Spleen (tissue), 11 donors: ENCODE measurements around the gene COL4A2. TPM values are rescaled to one million over a fixed set of nuclear protein-coding genes. Genes with fewer than 3 reads are reported as not detected.
A peak's percentile ranks its signal among the peaks of the same experiment; 100 is the strongest.

Experiments
- DNase-seq: peaks from one replicate; pipeline ENCODE4 v3.0.0-alpha.2; 2020
- H3K27ac ChIP-seq, 8 donors: fragments of 200-600 bp; sonication (generic) in 7 of 8; 1 replicate in 4 of 8; 2 replicates in 4 of 8; pipeline versions ENCODE4 v1.5.0 to v1.8.0; 2016 to 2021; ENCODE audit warnings: inconsistent platforms in 4 of 8, mild to moderate bottlenecking in 4 of 8, moderate library complexity in 1 of 8
- H3K27me3 ChIP-seq, 7 donors: fragments of 200-600 bp; sonication (generic) in 6 of 7; replicated peaks in 1 of 7; 1 replicate in 4 of 7; 2 replicates in 3 of 7; pipeline versions ENCODE4 v1.5.0 to v1.8.0; 2016 to 2021; ENCODE audit warnings: inconsistent platforms in 3 of 7, mild to moderate bottlenecking in 1 of 7
- H3K36me3 ChIP-seq, 6 donors: fragments of 200-600 bp; sonication (generic) in 5 of 6; 1 replicate in 4 of 6; 2 replicates in 2 of 6; pipeline versions ENCODE4 v1.5.0 to v1.8.0; 2016 to 2021; ENCODE audit warnings: inconsistent platforms in 2 of 6
- H3K4me1 ChIP-seq, 6 donors: fragments of 200-600 bp; sonication (generic) in 5 of 6; 1 replicate in 3 of 6; 2 replicates in 3 of 6; pipeline versions ENCODE4 v1.5.0 to v1.8.0; 2016 to 2021; ENCODE audit warnings: inconsistent platforms in 3 of 6
- H3K4me3 ChIP-seq, 8 donors: fragments of 200-600 bp; sonication (generic) in 7 of 8; 1 replicate in 4 of 8; 2 replicates in 4 of 8; pipeline versions ENCODE4 v1.5.0 to v1.8.0; 2016 to 2021; ENCODE audit warnings: inconsistent platforms in 4 of 8, mild to moderate bottlenecking in 4 of 8, moderate library complexity in 2 of 8
- H3K9me3 ChIP-seq, 8 donors: fragments of 200-600 bp; sonication (generic) in 7 of 8; 1 replicate in 4 of 8; 2 replicates in 4 of 8; pipeline versions ENCODE4 v1.5.0 to v1.8.0; 2016 to 2021; ENCODE audit warnings: inconsistent platforms in 4 of 8
- POLR2A ChIP-seq, 3 donors: fragments of 450-650 bp; IDR thresholded peaks; one replicate each; pipeline ENCODE4 v1.5.1; 2017; ENCODE audit warnings: antibody characterized with exemption in 3 of 3, mild to moderate bottlenecking in 1 of 3
- POLR2AphosphoS5 ChIP-seq, 3 donors: sonication (generic); formaldehyde crosslinking; IDR thresholded peaks; one replicate each; pipeline ENCODE4 v1.5.1; 2017; ENCODE audit warnings: antibody characterized with exemption in 3 of 3
- WGBS, 5 donors: extraction: QIAGEN DNeasy Blood & Tissue Kit in 3 of 5; methylation state at CpG; one replicate each; pipeline versions ENCODE4 v1.1.5 to v1.1.7; 2013 to 2018; 5-methylcytosine and 5-hydroxymethylcytosine counted together
- intact Hi-C: fragments of 100-400 bp; cut with DNase I; formaldehyde crosslinking; loops from one replicate; pipeline ENCODE4 v1.15.0; 2023; ENCODE audit warnings: low total_unique reads
- polyA plus RNA-seq, 3 donors: library from polyadenylated mRNA; stranded (reverse); fragments of 200-250 nt; gene quantifications; one replicate each; pipeline ENCODE4 v1.2.1, GENCODE V29; 2013
- total RNA-seq, 7 donors: library from RNA; depleted of rRNA in 3 of 7; stranded (reverse); fragments of >200 nt in 3 of 7; fragmentation: NEBNext Ultra II Directional in 4 of 7; extraction: Animal tissue kit (Norgen Biotek cat#: 25700) in 4 of 7; gene quantifications; one replicate each; pipeline versions ENCODE4 v1.1.0 to v1.2.1, GENCODE V29; 2016 to 2021
- TF ChIP-seq, protein P1 (sequence below), 11 experiments: fragments of 200-600 bp in 7 of 11; fragments of 450-650 bp in 4 of 11; sonication (generic) in 4 of 11; IDR thresholded peaks in 8 of 11; conservative IDR thresholded peaks in 3 of 11; 1 replicate in 7 of 11; 2 replicates in 4 of 11; pipeline versions ENCODE4 v1.4.0 to v1.8.0; 2016 to 2021; ENCODE audit warnings: antibody characterized with exemption in 11 of 11, inconsistent platforms in 4 of 11, mild to moderate bottlenecking in 1 of 11
- donor health status: healthy with polysubstance abuse.
- donor health status: DM: no; HTN: no; CAD: no; lungs with moderate emphysema.
- donor health status: DM: no; HTN: no; CAD: no.
- donor health status: Bipolar disorder and iron deficiency.
- donor health status: healthy.
- donor health status: DM: no; HTN: no; CAD: no.
- donor health status: DM: yes; HTN: yes; CAD: no.

The COL4A2 gene
- total and polyA plus RNA-seq, 10 donors: 52.6 to 712 (median 337) TPM

DNA sequence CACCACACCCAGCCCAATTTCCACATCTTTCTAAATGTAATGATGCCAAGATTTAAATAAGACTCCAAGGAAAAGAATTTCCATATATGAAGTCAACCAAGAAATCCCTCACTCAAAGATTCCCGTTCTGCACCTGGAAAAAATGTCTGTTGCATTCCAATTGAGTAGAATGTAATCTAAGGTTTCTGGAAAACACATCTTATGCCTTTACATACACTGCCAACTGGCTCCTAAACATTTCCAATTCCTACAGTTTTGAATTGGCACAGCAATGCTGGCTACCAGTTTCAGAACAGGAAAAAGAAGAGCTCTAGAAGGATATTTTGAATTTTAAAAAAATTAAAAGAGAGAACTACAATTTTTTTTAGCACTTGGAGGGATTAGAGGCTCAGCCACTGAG is 43.0 kb downstream of the COL4A2 start:
- Histone ChIP-seq H3K4me3 (no peak overlapping the region), H3K27me3 (no peaks in the 10 kb centered on the region), H3K36me3 (no peaks in the 10 kb centered on the region), H3K4me1 (peaks cover 10 to 63% (median 33%) of the 10 kb centered on the region in 6 donors), H3K9me3 (no peaks in the 10 kb centered on the region), H3K27ac (no peak overlapping the region)
- no peak for DNase-seq
- intact Hi-C loops: no loop called here
- WGBS, 5 donors: 77 to 93% (median 82%) methylated on average over 1 of the region's 1 CpG
- no peak for TF ChIP-seq POLR2A (IDR thresholded peaks at IDR 0.05)
- TF ChIP-seq, protein P1, sequence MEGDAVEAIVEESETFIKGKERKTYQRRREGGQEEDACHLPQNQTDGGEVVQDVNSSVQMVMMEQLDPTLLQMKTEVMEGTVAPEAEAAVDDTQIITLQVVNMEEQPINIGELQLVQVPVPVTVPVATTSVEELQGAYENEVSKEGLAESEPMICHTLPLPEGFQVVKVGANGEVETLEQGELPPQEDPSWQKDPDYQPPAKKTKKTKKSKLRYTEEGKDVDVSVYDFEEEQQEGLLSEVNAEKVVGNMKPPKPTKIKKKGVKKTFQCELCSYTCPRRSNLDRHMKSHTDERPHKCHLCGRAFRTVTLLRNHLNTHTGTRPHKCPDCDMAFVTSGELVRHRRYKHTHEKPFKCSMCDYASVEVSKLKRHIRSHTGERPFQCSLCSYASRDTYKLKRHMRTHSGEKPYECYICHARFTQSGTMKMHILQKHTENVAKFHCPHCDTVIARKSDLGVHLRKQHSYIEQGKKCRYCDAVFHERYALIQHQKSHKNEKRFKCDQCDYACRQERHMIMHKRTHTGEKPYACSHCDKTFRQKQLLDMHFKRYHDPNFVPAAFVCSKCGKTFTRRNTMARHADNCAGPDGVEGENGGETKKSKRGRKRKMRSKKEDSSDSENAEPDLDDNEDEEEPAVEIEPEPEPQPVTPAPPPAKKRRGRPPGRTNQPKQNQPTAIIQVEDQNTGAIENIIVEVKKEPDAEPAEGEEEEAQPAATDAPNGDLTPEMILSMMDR (IDR thresholded peaks at IDR 0.05 in 8 of 11, conservative IDR thresholded peaks at IDR 0.05 in 3 of 11): no peak
- no peak for TF ChIP-seq POLR2AphosphoS5 (IDR thresholded peaks at IDR 0.05)

DNA sequence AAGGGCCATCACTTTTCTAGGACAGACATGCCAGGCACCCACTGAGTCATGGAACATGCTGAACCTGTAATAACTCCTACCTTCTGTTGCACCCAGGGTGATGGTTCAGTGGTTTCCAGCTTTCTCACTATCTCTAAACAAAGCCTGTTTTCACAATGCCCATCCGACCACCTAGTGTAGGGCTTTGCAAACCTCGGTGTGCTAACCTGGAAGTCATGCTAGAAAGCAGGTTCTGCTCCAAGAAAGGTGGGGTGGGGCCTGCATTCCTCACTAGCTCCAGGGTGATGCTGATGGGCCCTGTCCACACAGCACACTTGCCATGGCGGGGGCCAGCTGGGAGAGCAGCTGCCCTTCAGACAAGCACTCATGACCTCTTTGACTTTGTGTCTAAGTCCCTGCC is 43.4 kb downstream of the COL4A2 start:
- intact Hi-C loops: no loop called here
- no peaks in the 10 kb centered on the region for H3K36me3 ChIP-seq
- WGBS, 5 donors: 78 to 93% (median 86%) methylated on average over 3 of the region's 3 CpGs
- H3K4me1 ChIP-seq: peaks cover 10 to 63% (median 33%) of the 10 kb centered on the region in 6 donors
- DNase-seq: no peak
- TF ChIP-seq POLR2A (IDR thresholded peaks at IDR 0.05) (no peak), POLR2AphosphoS5 (IDR thresholded peaks at IDR 0.05) (no peak)
- TF ChIP-seq, protein P1 (IDR thresholded peaks at IDR 0.05 in 8 of 11, conservative IDR thresholded peaks at IDR 0.05 in 3 of 11): no peak
- no peak overlapping the region for H3K27ac ChIP-seq
- no peaks in the 10 kb centered on the region for H3K9me3 ChIP-seq
- H3K4me3 ChIP-seq: no peak overlapping the region
- no peaks in the 10 kb centered on the region for H3K27me3 ChIP-seq

DNA sequence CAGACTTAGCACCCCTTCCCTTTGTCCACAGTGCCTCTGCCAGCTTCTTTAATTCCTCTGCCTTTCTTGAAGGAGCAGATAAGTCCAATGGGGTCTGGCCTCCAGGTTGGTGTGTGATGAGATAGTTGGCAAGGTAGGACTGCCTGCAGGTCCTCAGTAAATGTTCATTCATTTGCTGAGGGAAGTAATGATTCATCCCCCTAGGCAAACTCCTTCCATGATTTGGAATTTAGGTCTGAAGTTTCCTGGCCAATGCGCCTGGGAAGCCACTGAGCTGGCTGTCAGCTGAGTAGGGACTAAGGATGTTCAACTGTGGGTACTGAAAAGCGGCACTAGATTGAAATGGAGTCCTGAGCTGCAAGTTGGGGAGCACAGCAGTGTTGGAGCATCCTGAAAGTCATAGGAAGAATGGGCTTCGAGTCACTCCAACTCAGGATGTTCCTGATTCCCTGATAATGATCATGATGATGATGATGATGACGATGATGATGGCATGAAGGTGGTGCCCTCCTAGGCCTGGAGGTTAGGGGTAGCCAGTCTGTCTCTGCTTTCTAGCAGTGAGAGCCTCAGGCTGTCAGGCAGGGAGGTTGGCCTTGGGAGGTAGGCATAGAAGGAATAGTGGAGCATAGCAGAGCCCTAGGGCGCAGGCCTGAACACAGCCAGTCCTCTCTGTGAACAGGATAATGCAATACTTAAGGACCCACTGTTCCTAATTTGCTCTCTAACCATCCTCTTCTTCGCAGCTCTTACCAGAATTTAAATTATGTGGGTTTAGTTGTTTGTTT is 44.7 kb downstream of the COL4A2 start:
- intact Hi-C loops: no loop called here
- Histone ChIP-seq H3K9me3 (no peaks in the 10 kb centered on the region), H3K4me3 (no peak overlapping the region), H3K4me1 (peaks cover 10 to 56% (median 30%) of the 10 kb centered on the region in 6 donors), H3K27ac (peak overlapping the region in 1 of 8 donors; percentile 6), H3K27me3 (no peaks in the 10 kb centered on the region), H3K36me3 (no peaks in the 10 kb centered on the region)
- TF ChIP-seq POLR2A (IDR thresholded peaks at IDR 0.05): no peak
- TF ChIP-seq, protein P1 (IDR thresholded peaks at IDR 0.05 in 8 of 11, conservative IDR thresholded peaks at IDR 0.05 in 3 of 11): no peak
- TF ChIP-seq POLR2AphosphoS5 (IDR thresholded peaks at IDR 0.05): no peak
- 78 to 99% (median 90%) methylated on average over 6 of the region's 6 CpGs for WGBS, 5 donors
- DNase-seq: no peak

DNA sequence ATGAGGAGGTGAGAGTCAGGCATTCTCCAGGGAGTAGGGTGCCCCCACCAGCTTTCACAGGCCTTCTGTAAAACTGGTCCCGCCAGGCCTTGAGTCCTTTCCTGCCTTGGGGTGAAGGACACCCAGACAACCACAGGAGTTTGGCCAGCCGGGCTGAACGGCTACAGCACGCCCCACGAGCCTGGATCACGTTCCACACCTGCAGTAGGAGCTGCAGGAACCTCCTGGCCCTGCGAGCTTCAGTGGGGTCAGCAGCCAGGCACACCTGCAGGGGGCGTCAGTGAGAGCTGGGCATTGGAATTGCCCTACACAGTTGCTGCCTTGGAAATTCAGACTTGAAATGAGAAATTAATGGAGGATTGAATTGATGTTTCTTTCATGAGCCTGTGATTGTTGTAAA is 45.7 kb downstream of the COL4A2 start:
- Histone ChIP-seq H3K4me3 (no peak overlapping the region), H3K27ac (peak overlapping the region in 1 of 8 donors; percentile 6), H3K36me3 (peaks cover 0 to 5% (median 0%) of the 10 kb centered on the region in 6 donors), H3K9me3 (no peaks in the 10 kb centered on the region), H3K4me1 (peaks cover 9 to 48% (median 24%) of the 10 kb centered on the region in 6 donors), H3K27me3 (no peaks in the 10 kb centered on the region)
- 57 to 79% (median 67%) methylated on average over 8 of the region's 8 CpGs for WGBS, 5 donors
- intact Hi-C loops: no loop called here
- TF ChIP-seq, protein P1 (IDR thresholded peaks at IDR 0.05 in 8 of 11, conservative IDR thresholded peaks at IDR 0.05 in 3 of 11): no peak
- peak in 2 of 3 donors; percentile 31 to 45 for TF ChIP-seq POLR2AphosphoS5 (IDR thresholded peaks at IDR 0.05)
- DNase-seq: no peak
